ENCODE measurements around the gene SCCPDH. TPM values are rescaled to one million over a fixed set of nuclear protein-coding genes. Genes with fewer than 3 reads are reported as not detected.
A peak's percentile ranks its signal among the peaks of the same experiment; 100 is the strongest.

SCCPDH gene
- total RNA-seq, 1 donor from 2014 or later: 29.4 TPM

DNA sequence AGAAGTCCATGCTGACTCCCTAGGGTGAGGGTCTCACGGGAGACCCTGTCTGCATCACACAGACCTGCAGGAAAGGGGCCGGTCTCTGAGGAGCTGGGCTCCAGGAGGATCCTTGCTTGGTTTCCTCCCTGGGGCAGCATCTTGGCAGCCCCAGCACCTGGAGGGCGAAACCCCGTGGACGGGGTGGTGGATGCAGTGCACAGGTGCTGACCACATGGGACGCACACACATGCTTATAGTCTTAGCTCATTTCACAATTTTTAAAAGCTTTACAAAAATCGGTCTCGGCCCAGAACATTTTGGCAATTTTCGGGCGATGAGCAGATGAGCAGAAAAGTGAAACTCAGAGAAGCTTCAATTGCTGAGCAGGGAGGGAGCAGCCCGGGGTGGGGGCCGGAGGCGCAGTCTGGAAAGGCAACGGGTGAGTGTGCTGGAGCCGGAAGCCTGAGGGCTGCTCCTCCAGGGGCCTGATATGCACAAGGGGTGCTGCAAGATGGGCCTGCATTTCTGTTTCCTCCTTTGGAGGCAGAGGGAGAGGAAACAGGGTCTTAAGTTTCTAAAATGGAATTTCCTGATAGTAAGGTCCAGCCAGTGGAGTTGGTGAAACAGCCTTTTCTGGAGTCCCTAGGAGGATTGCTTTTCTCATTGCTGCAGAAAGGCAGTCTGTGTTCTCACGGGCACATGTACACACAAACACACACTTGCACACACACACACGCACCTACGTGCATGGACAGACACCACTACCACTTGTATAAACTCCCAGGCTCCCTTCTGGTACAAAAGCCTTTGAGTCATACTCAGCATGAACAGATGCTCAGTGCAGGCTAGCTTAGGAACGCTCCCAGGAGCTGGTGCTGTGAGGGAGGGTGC lies 60.6 kb downstream of the SCCPDH start:
- peaks cover 26% of the 10 kb centered on the region for H3K4me1 ChIP-seq
- H3K9me3 ChIP-seq (replicated peaks): no peaks in the 10 kb centered on the region
- peak overlapping the region; percentile 48 for H3K4me3 ChIP-seq
- intact Hi-C loops (cut with micrococcal nuclease): no loop called here
- peak overlapping the region; percentile 27 for H3K27ac ChIP-seq (replicated peaks)
- TF ChIP-seq CTCF (IDR thresholded peaks at IDR 0.05; ENCODE audit: borderline replicate concordance): no peak
- no peaks in the 10 kb centered on the region for H3K36me3 ChIP-seq
- no peak for DNase-seq
- peaks cover 3% of the 10 kb centered on the region for H3K27me3 ChIP-seq (ENCODE audit: low read depth)

GRCh38 chr1:246785494-246786111 lies 61.4 kb downstream of the SCCPDH start:
- no peak for DNase-seq
- no peaks in the 10 kb centered on the region for H3K36me3 ChIP-seq
- H3K4me3 ChIP-seq: no peak overlapping the region
- H3K27me3 ChIP-seq (ENCODE audit: low read depth): peaks cover 5% of the 10 kb centered on the region
- H3K27ac ChIP-seq (replicated peaks): no peak overlapping the region
- no peaks in the 10 kb centered on the region for H3K9me3 ChIP-seq (replicated peaks)
- intact Hi-C loops (cut with micrococcal nuclease): no loop called here
- peaks cover 26% of the 10 kb centered on the region for H3K4me1 ChIP-seq
- TF ChIP-seq CTCF (IDR thresholded peaks at IDR 0.05; ENCODE audit: borderline replicate concordance): no peak

DNA sequence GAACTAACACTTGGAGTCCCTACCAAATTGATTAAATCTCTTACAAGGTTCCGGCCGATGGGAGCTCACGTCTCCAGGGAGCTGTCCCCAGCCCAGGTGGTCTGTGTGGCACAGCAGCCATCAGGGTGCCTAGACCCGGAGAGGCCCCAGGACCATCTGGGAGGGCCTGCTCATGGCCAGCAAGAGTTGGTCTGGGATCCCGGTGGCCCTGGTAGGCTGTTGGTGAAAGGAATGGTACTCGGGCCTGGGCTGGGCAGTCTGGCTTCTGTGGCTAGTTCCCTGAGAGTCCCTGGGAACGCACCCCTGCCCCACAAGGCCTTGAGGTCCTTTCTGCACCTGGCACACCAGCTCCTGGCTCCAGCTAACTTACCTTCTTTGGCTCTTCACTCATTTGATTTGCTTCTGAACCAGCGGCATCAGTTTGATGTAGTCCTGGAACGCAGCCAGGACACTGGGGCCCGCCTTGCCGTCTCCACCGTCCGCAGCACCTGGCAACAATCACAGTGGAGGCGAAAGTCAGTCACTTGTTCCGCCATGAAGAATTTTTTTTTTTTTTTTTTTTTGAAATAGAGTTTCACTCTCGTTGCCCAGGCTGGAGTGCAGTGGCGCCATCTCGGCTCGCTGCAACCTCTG lies 62.5 kb downstream of the SCCPDH start:
- H3K4me3 ChIP-seq: no peak overlapping the region
- TF ChIP-seq CTCF (IDR thresholded peaks at IDR 0.05; ENCODE audit: borderline replicate concordance): no peak
- no peaks in the 10 kb centered on the region for H3K36me3 ChIP-seq
- peaks cover 26% of the 10 kb centered on the region for H3K4me1 ChIP-seq
- DNase-seq: no peak
- intact Hi-C loops (cut with micrococcal nuclease): no loop called here
- H3K27ac ChIP-seq (replicated peaks): no peak overlapping the region
- no peaks in the 10 kb centered on the region for H3K9me3 ChIP-seq (replicated peaks)
- H3K27me3 ChIP-seq (ENCODE audit: low read depth): peaks cover 5% of the 10 kb centered on the region

- Histone ChIP-seq H3K4me1 (peaks cover 15% of the 10 kb centered on the region), H3K27me3 (ENCODE audit: low read depth) (peaks cover 5% of the 10 kb centered on the region), H3K9me3 (replicated peaks) (no peaks in the 10 kb centered on the region), H3K27ac (replicated peaks) (no peak overlapping the region), H3K4me3 (no peak overlapping the region), H3K36me3 (no peaks in the 10 kb centered on the region)
- no peak for DNase-seq
- no peak for TF ChIP-seq CTCF (IDR thresholded peaks at IDR 0.05; ENCODE audit: borderline replicate concordance)
- intact Hi-C loops (cut with micrococcal nuclease): no loop called here
Observed at GRCh38 chr1:246787781-246788513, 63.7 kb downstream of the SCCPDH start.

DNA sequence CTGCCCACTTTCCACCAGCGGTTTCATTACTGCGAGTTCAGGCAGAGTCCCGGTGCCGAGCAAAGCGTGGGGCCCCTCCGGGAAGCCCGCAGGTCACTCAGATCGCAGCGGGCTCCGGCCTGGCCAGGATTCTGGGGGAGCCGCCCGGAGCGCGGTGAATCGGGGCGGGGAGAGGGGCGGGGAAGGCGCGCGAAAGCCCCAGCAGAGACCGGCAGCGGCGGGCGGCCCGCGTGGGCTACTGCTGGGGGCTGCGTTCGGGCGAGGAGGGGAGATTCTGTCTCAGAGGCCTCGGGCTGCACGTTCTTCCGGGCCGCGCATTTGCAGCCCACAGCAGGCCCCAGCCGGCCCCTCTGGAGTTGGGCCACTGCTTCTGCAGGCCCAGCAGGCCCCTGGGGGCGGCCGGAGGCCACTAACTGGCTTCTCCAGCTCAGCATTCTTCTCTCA lies 64.7 kb downstream of the SCCPDH start:
- Histone ChIP-seq H3K36me3 (no peaks in the 10 kb centered on the region), H3K4me1 (peaks cover 15% of the 10 kb centered on the region), H3K27ac (replicated peaks) (no peak overlapping the region), H3K9me3 (replicated peaks) (no peaks in the 10 kb centered on the region), H3K27me3 (ENCODE audit: low read depth) (peaks cover 5% of the 10 kb centered on the region), H3K4me3 (peak overlapping the region; percentile 53)
- TF ChIP-seq CTCF (IDR thresholded peaks at IDR 0.05; ENCODE audit: borderline replicate concordance): no peak
- intact Hi-C loops (cut with micrococcal nuclease): no loop called here
- DNase-seq: no peak

All from left ventricle myocardium inferior (tissue), 1 donor.